Testis (tissue), 2 donors: Measurements from ENCODE around the gene ASL.

Source experiments
- POLR2A ChIP-seq: fragments of 450-650 bp; IDR thresholded peaks from one replicate; pipeline ENCODE4 v1.6.1; 2017; ENCODE audit warnings: antibody characterized with exemption, mild to moderate bottlenecking, moderate library complexity
- TF ChIP-seq, protein P1 (sequence below), 3 experiments: fragments of 450-650 bp in 2 of 3; fragments of 200-600 bp in 1 of 3; sonication (generic) in 1 of 3; IDR thresholded peaks; one replicate each; pipeline ENCODE4 v1.5.1; 2016 to 2019; ENCODE audit warnings: antibody characterized with exemption in 3 of 3, mild to moderate bottlenecking in 2 of 3, moderate library complexity in 1 of 3

- TF ChIP-seq, protein P1, sequence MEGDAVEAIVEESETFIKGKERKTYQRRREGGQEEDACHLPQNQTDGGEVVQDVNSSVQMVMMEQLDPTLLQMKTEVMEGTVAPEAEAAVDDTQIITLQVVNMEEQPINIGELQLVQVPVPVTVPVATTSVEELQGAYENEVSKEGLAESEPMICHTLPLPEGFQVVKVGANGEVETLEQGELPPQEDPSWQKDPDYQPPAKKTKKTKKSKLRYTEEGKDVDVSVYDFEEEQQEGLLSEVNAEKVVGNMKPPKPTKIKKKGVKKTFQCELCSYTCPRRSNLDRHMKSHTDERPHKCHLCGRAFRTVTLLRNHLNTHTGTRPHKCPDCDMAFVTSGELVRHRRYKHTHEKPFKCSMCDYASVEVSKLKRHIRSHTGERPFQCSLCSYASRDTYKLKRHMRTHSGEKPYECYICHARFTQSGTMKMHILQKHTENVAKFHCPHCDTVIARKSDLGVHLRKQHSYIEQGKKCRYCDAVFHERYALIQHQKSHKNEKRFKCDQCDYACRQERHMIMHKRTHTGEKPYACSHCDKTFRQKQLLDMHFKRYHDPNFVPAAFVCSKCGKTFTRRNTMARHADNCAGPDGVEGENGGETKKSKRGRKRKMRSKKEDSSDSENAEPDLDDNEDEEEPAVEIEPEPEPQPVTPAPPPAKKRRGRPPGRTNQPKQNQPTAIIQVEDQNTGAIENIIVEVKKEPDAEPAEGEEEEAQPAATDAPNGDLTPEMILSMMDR (IDR thresholded peaks at IDR 0.05) = no peak
- no peak for TF ChIP-seq POLR2A
These were observed 5.9 kb upstream of the ASL start for GRCh38 chr7:66069732-66070131.
